Activated CD8-positive, alpha-beta memory T cell treated with anti-CD3 and anti-CD28 coated beads, Interleukin-2, amount 50 U/mL, for 4 hours (primary cell): ENCODE measurements around the gene GSTA5.
"Not testable (repeated sequence)": the region's sequence is repeated elsewhere in the genome, so short reads cannot be mapped to it uniquely, and the experiment has no call there.

Experiments used
- DNase-seq: peaks from one replicate; pipeline ENCODE4 v3.0.0-alpha.2; 2020

GSTA5 gene

DNA sequence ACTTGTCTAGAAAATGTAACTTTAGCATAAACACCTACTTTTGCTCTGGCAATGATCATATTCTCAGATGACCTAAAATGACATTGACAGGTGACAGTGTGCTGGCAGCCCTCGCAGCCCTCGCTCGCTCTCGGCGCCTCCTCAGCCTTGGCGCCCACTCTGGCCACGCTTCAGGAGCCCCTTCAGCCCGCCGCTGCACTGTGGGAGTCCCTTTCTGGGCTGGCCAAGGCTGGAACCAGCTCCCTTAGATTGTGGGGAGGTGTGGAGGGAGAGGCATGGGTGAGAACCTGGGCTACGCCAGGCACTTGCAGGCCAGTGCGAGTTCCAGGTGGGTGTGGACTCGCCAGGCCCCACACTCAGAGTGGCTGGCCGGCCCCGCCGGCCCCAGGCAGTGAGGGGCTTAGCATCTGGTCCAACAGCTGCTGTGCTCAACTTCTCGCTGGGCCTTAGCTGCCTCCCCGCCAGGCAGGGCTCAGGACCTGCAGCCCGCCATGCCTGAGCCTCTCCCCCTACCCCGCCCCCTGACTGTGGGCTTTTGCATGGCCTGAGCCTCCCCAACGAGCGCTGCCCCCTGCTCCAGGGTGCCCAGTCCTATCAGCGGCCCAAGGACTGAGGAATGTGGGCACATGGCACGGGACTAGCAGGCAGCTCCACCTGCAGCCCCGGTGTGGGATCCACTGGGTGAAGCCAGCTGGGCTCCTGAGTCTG, 54.2 kb downstream of the GSTA5 start:
- DNase-seq: no peak

DNA sequence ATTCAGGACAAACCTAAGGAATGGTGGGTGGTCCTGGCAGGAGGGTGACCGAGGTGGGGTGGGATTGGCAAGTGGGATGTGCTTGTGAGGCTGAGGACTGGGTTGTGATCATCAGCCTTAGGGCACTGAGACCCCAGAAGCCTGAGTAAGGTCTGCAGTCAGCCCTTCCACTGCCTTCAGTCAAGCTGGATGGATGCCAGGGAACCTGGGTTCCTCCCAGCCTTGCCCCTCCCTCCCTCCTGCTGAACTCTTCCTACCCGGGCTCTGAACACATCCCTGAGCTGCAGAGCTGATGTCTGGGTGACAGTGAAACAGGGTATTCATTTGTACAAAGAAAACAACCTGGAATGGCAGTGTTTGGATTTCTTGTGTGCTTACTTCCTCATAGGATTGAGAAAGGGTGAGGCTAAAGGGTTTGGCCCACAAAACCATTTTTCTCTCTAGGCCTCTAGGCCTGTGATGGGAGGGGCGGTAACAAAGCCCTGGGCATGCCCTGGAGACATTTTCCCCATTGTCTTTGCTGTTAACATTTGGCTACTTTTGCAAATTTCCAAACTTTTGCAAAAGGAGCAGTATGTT, 57.8 kb downstream of the GSTA5 start:
- not testable (repeated sequence) for DNase-seq

DNA sequence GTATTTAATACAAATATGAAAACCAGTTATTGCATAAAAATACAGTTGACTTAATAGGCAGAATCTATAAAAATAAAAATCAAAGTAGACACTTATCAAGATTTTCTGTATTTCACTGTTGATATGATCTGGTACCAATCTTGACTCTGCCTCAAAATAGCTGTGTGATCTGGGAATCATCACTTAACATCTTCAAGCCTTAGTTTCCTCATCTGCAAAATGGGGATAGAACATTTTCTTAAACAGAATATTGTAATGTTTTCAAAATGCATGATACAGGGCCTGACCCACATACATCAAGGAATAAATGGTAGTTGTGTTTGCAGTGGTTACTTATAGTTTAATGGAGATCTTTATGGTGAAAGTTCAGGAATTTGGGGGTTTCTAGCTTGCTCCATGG, 58.4 kb downstream of the GSTA5 start:
- not testable (repeated sequence) for DNase-seq
